HG03442 (cell line): ENCODE measurements around the gene TMEM176A.

Source experiments
- ATAC-seq: cut with Tn5 transposase; IDR thresholded peaks from one replicate; pipeline ENCODE4 v1.9.1; 2021; ENCODE audit warnings: mild to moderate bottlenecking, moderate library complexity; ENCODE audit not compliant: unreplicated experiment

The TMEM176A gene

DNA sequence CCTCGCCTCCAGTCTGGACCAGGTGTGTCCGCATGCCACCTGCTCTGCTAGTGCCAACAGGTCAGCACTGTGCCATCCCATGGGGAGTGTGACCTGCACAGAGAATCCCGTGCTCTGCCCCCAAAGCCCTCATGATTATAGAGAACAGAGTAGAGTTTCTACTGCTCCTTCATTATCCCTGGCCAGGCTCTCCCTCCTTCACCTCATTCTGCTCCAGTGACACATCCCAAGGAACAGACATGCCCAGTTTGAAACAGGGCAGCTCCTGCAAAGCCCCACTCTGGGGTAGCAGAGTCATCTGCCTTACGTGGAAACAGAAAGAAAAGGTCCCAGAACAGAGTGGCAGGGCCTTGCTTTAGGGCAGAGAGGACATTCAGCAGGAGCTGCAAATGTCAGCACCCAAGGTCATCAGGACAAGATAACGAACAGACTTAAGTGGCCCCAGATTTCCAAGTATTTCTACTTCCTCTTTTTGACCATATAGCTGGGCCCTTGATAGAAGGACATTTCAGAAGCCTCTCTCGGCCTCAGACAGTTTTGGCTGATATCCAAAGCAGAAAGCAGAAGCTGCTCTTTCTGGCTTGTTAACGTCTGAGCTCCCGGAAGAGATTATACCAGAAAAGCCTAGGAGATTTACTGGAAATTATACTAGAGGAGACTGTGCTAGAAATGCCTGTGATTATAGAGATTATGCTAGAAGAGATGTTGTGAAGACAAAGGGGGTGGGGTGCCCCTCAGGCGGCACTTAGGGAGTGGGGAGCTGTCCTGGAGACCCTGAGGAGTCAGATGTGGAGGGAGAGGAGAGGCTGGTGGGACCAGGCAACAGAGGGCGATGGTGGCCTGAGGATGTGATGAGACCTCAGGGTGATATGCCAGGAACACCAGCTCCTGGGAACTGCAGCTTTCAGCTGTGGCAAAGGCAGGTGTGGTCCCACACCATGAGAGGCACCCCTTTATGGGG is 13.0 kb upstream of the TMEM176A start:
- ATAC-seq = no peak

DNA sequence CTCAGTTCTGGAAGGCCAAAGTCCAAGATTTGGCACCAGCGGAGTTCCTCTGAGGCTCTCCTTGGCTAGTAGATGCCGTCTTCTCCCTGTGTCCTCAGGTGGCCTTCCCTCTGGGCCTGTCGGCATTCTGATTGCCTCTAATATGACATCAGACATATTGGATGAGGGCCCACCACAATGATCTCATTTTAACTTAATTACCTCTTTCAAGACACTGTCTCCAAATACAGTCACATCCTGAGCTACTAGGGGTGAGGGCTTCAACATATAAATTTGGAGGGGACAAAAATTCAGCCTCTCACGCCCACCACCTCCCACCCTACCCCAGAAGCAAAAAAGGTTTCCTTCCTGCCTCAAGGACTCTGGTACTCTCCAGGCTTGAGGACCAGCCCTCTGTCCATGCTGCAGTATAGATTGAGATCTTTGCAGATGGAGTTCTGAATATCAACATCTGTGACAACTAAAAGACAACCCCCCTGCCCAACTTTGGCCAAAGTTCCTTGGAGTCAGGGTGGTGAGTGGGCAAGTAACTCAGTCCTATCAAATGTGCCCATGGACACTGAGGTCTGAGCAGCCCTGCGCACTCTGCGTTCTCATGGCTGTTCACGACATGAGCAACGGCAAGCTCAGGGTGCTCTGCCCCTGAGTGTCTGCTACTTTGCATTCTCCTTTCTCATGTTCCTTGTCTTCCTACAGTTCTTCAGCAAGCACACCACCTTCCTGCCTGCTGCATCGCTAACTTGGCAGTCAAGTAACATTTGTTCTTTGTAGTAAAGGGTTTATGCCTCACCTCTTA is 11.9 kb upstream of the TMEM176A start:
- ATAC-seq = no peak

DNA sequence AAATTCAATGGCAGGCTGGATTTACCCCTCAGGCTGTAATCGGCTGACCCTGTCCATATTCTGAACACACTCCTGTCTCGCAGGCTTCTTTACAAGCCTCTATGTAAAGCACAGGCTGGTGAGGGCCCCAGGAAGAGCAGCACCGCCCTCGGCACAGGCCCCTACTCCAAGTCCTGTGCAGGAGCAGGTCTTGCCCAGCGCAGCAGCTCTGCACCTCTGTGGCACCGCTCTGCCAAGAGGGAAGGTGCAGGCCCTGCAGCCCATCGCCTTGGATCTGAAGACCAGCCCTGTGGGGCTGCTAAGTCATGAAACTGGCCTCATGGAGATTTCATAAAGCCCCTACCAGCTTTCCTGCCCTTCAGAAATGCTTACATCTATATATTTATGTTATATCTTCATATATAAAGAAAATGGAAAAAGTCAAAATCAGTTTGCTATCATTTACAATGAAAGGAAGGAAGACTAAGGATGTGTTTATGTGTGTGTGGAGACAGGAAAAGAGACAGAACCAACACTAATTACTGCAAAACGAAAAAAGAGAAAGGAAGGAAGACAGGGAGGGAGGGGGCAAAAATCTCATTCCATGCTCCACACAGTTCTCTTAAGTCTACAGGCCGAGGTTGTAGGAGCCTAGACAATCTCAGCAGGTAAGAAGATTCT is 10.0 kb upstream of the TMEM176A start:
- ATAC-seq = no peak

DNA sequence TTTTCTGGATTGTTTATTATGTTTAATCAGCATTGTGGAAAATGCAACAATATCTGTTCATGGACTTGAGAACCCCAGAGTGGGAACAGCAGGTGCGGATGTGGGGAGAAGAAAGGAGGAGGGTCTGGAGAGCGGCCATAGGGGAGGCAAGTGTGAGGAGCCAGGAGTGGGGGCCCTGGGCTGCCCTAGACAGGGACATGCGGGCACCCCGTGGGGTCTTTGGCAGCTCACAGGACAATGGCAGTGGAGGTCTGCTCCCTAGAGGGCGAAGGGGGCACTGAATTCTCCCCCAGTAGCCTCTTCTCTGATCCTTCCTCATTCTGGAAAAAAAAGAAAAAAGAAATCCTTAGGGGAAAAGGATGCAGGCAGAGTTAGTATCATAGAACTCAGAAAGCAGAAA is 9.3 kb upstream of the TMEM176A start:
- ATAC-seq = no peak

DNA sequence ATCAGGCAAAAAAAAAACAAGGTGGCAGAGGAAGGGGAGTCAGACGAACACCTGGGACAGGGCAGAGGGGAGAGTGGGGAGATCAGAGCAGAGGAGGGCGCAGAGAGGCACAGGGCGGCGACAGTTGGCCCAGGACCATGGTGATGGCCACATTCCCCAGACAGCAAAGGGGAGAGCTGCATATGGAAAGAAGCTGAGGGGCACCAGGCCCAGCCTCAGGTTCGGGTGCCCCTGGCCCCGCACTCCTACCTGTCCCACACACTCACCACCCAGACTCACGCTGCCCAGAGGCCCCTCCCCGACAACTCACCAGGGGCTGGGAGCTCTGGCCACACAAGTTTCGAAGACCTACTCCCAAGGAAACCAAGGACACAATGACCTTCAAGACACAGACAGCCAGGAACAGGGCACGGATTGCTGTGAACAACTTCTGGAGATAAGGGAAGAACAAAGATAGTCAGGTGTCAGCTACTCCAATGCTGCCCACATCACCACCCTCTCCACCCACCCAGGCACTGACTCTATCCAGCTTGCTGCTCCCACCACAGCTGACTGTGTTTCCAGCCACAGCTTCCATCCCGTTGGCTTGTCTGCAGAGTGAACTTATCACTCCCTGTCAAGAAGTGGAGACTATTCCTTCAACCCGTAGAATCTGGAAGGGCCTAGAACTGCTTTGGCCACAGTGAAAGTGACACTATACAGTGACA is 8.7 kb upstream of the TMEM176A start:
- ATAC-seq = no peak

DNA sequence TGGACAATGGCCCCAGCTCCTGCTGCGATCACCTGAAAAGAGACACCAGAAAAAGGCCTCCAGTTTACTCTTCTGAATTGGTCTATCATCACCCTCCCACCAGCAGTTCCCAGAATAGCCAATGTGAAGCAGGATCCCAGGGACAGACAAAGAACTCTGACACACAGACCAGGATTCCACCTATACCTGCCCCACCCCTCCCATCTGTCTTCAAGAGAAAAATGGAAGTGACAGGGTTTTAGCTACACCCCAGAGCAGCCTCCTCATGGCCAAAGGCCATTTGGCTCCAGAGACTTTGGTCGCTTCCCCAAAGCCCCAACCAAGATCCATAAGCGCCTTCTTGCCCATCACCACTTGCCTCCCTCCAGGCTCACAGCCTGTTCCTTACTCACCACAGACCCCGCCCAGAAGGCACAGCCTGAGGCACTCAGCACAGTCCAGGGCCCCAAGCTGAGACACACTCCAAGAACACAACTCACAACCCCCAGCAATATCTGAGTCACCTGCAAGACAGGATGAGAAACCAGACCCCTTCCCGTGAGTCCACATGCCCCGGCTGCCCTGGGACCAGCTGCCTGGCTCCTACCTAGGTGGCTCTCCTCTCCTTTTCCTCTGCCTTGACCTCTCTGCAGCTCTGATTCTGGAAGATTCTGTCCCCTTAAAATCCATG is 6.9 kb upstream of the TMEM176A start:
- ATAC-seq = no peak

DNA sequence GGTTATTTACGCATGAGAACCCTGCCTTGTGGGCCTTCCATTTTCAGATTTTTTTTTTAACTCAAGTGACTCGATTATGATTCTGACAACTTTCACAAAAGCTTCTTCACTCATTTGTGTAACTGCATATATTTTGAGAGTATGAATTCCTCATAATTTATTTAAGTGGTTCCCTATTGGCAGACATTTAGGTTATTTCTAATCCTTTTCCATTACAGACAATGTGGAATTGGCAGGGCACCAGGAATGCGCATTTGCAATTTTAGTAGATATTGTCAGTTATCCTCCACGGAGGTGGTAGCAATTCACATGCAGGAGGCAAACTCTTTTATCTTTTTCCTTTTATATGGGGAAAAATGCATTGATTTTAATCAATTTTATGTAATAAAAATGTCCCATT is 2.9 kb upstream of the TMEM176A start:
- no peak for ATAC-seq

DNA sequence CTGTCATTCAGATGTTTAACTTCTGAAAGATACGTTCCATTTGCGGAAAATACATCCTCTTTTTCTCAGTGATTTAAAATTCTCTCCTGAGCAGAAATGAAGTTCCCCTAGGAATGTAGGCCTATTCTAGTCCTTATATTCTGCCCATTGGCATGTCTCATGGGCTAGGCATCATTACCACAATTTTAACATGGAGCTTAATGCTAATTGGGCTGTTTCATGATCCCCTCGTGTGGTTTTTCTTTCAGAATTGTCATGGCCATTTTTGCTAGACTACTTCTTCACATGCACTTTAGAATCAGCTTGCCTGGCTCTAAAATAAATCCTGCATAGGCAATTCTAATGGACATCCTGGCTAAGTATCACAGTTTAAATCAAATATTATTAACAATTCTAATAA is 1.4 kb upstream of the TMEM176A start:
- no peak for ATAC-seq

DNA sequence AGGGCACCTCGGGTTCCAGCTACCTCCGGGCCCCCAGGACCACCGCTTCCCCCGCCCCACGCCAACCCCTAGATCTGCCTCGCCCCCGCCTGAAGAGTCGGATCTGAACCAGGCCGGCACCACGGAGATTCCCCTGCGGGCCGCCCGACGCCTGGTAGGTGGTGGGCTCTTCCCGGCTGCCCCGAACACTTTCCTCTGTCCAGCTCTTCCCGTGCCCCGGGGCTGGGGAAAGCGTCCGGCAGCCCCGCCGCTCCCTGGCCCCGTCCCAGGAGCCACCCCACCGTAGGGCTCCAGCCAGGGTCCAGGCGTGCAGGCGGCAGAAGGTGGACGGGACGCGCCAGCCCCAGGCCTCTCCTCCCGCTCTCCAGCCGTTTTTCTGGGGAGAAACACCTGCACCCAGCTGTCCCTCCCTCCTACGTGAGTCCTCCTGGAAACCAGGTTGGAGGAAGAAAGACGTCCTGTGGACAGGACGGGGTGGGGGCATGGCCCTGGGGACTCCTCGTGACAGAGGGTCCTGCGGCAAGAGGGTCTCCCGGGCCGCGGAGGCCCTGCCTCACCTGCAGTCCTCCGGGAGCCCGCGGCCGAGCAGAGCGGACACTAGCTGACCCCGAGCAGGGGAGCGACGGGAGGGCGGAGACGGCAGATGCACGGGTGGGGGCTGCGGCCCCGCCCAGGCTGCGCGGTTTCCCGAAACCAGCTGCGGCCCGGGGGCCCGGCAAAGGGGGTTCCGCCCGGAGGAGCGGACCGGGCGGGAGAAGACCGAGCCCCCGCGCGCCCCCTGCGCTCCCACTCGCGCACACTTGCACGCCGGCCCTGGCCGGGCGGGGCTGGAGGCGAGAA is 608 bp upstream of the TMEM176A start, which contains the start of gene TMEM176B:
TSS of gene TMEM176B (minus strand) at position 624 of the 840 bp plus-strand sequence. CDS start 3,795 bp downstream, outside the sequence.
- no peak for ATAC-seq

DNA sequence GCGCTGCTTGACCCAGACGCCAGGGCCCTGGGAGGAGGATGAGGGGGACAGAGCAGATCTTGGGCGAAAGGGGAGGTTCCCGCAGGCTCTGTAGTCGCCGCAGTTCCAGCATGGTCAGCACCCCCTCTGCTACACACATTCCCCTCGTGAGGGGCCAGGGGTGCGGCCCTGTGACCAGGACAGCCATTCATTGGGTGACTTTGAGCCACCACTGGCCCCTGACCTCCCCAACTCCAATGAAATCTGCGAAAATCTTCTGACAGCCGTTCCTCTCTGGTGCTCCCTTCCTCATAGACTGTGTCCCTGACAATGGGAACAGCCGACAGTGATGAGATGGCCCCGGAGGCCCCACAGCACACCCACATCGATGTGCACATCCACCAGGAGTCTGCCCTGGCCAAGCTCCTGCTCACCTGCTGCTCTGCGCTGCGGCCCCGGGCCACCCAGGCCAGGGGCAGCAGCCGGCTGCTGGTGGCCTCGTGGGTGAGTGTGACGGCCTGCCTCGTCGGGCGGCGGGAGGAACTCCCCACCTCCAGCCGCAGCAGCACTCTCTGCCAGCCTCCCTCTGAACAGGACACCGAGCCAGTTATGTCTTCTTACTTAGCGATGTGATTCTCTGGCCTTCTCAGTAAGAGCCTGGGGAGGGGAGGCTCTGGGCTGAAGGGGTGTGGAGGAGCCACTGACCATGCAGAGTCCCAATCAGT is 825 bp downstream of the TMEM176A start:
- no peak for ATAC-seq

DNA sequence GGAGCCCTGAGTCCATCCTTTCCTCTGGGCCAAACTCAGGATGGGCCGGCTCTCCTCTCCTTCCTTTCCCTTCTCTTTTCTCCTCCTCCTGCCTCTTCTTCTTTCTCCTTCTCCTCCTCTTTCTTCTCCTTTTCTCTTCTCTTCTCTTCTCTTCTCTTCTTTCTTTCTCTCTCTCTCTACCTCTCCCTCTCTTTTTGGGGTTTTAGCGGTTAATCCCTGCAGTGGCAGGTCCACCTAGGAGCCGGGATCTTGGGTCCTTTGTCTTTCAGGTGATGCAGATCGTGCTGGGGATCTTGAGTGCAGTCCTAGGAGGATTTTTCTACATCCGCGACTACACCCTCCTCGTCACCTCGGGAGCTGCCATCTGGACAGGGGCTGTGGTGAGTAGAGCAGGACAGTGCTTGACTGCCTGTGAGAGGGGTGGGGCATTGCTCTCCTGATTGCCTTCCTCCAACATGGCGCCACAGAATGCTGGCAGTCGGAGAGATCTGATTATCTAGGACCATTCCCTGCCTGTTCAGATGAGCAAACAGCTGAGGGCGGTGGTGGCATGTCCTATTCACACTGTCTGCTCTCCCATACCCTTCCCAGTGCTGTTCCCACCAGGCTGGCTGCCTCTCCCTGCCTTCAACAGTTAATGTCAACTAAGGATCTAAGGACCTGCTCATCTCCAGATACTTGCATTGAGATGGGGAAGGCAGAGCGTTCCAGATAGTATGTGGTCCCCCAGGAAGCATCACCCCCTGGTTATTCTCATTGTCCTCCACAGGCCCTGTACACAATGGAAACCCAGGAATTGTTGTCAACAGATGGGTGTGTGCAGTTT is 1.6 kb downstream of the TMEM176A start:
- no peak for ATAC-seq

DNA sequence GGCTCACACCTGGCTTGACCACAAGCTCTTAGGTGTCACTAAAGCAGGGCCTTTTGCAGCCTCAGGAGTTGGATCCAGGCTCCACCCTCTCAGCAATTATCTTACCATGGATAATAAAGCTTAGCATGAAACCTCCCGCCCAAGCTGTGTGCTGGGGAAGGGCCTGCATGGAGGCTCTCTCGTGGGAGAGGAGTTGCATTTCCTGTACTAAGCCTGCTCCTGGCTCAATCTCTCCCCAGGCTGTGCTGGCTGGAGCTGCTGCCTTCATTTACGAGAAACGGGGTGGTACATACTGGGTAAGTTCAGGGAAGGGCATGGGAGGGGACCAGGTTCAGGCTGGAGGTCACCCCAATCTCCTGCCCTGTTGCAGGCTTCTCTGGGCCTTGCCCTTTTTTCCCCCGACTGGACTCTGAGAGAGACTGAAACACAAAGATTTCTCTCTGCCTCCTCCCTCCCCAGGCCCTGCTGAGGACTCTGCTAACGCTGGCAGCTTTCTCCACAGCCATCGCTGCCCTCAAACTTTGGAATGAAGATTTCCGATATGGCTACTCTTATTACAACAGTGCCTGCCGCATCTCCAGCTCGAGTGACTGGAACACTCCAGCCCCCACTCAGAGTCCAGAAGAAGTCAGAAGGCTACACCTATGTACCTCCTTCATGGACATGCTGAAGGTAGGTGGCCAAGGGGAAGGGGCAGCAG is 2.7 kb downstream of the TMEM176A start:
- ATAC-seq = no peak

DNA sequence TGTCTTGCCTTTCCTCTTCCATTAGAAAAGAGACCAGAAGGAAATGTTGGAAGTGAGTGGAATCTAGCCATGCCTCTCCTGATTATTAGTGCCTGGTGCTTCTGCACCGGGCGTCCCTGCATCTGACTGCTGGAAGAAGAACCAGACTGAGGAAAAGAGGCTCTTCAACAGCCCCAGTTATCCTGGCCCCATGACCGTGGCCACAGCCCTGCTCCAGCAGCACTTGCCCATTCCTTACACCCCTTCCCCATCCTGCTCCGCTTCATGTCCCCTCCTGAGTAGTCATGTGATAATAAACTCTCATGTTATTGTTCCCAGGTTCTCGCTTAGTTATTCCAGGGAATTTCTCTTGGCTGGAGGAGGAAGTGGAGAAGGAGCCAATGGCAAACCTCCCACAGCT is 4.2 kb downstream of the TMEM176A start:
- no peak for ATAC-seq

DNA sequence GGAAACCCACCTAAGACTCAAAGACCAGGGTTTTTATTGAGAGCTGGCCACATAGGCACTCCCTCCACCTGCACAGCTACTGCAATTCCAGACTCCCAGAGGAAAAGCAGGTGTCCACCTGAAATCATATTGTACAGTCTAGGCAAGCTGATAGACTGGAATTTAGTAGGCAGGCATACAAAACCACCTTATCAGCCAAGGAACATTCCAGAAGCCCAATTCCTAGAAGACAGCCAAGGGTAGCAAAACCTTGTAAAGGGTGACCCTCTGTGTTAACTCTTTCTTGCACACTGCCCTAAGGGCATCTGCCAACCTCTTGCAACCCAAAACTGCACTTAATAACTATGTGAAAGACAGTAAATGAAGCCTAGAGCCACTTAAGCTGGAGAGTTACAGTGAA is 5.3 kb downstream of the TMEM176A start:
- no peak for ATAC-seq

DNA sequence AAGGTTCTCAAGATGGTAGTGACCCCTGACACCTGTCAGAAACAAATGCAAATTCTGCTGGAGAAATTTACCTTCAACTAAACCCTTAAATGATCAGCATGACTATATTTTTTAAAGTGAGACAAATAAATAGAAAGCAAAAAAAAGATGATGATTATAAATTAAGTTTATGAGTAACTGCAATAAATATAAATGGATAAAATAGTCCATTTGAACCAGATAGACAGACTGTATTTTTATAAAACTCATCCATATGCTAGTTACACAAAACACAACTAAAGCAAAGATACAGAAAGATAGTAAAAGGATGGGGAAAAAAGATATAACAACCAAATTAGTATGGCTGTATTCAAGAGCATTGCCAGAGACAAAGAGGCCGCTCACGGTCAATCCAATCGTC is 5.9 kb downstream of the TMEM176A start:
- no peak for ATAC-seq

DNA sequence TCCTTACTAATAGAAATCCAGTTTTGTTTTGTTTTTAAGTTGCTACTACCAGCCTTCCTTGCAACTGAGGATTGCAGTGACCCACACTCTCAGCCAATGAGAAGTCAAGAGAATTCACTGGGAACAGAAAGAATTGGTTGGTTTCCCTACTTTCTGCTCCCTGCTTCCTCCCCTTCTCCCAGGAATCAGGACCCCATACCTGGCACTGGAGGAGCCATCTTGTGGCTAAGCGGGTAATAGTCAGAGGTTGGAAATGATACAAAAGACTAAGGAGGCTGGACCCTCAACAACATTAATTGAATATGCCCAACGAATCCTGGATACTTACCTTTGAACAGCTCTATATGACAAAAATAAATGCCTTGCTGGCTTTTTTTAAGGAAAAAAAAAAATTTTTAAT is 6.3 kb downstream of the TMEM176A start:
- no peak for ATAC-seq
